GM12892 (cell line): ENCODE measurements around the gene CEP70. TPM values are rescaled to one million over a fixed set of nuclear protein-coding genes. Genes with fewer than 3 reads are reported as not detected.

Experiments
- DNase-seq: peaks from one replicate; pipeline ENCODE4 v3.0.0; 2011; ENCODE audit not compliant: insufficient read length
- FAIRE-seq: peaks from 2 replicates; lab custom pipeline; 2011; peaks lifted over from hg19 to GRCh38; lab: Jason Lieb, UNC
- POLR2A ChIP-seq: IDR thresholded peaks from 2 replicates; pipeline ENCODE4 v1.6.1; 2011; ENCODE audit warnings: low read depth, low read length, control low read depth
- POLR2AphosphoS5 ChIP-seq: IDR thresholded peaks from 2 replicates; pipeline ENCODE4 v1.6.1; 2011; ENCODE audit warnings: low read depth, low read length, control low read depth
- TAF1 ChIP-seq: IDR thresholded peaks from 2 replicates; pipeline ENCODE4 v1.6.1; 2011; ENCODE audit warnings: low read depth, mild to moderate bottlenecking, control low read depth, low read length, borderline replicate concordance
- polyA plus RNA-seq: library from polyadenylated mRNA; unstranded; fragments of >200 nt; gene quantifications from one replicate; pipeline ENCODE4 v1.2.1, GENCODE V29; 2012; ENCODE audit warnings: missing spikeins, inconsistent platforms; ENCODE audit not compliant: missing spikeins

The CEP70 gene
- 1.3 TPM for polyA plus RNA-seq

- FAIRE-seq = peak; percentile 91
- TF ChIP-seq TAF1 (no peak), POLR2A (no peak), POLR2AphosphoS5 (no peak)
Observed at GRCh38 chr3:138594150-138594934, at the start of gene CEP70. Gene CEP70 (minus strand): TSS chr3:138594260. CDS start chr3:138572927, 21,333 bp downstream.

GRCh38 chr3:138642927-138643253 lies 48.8 kb upstream of the CEP70 start:
- TF ChIP-seq POLR2A (no peak), POLR2AphosphoS5 (no peak), TAF1 (no peak)
- DNase-seq (no peak), FAIRE-seq (no peak)

More at GRCh38 chr3:138594150-138594934, at the start of gene CEP70:
- DNase-seq = peak; percentile 44

DNA sequence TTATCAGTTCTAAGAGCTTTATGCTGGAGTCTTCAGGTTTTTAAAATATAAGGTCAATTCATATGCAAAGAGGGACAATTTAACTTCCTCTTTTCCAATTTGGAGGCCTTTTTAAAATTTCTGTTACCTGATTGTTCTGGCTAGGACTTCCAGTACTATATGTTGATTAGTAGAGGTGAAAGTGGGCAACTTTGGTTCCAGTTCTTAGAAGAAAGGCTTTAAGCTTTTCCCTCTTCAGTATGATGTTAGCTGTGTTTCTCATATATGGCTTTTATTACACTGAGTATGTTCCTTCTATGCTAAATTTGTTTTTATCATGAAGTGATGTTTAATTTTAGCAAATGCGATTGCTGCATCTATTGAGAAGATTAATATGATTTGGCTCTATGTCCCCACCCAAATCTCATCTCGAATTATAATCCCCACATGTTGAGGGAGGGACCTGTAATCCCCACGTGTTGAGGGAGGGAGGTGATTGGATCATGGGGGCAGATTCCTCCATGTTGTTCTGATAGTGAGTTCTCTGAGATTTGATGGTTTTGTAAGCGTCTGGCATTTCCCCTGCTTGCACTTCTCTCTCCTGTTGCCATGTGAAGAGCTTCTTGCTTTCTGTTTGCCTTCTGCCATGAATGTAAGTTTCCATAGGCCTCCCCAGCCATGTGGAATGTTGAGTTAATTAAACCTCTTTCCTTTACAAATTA lies 48.3 kb upstream of the CEP70 start:
- DNase-seq (no peak), FAIRE-seq (no peak)
- TF ChIP-seq POLR2A (no peak), TAF1 (no peak), POLR2AphosphoS5 (no peak)

GRCh38 chr3:138640537-138640936 lies 46.5 kb upstream of the CEP70 start:
- DNase-seq (no peak), FAIRE-seq (no peak)
- no peak for TF ChIP-seq POLR2AphosphoS5
- TF ChIP-seq POLR2A = no peak
- TF ChIP-seq TAF1 = no peak

GRCh38 chr3:138638641-138639040 lies 44.6 kb upstream of the CEP70 start:
- DNase-seq = no peak
- no peak for FAIRE-seq
- TF ChIP-seq POLR2AphosphoS5 (no peak), TAF1 (no peak), POLR2A (no peak)

GRCh38 chr3:138629526-138629925 lies 35.5 kb upstream of the CEP70 start:
- FAIRE-seq = no peak
- TF ChIP-seq POLR2A (no peak), TAF1 (no peak), POLR2AphosphoS5 (no peak)

GRCh38 chr3:138625707-138626365 lies 31.8 kb upstream of the CEP70 start:
- FAIRE-seq = no peak
- no peak for TF ChIP-seq POLR2AphosphoS5
- TF ChIP-seq TAF1 = no peak
- TF ChIP-seq POLR2A = no peak

More at GRCh38 chr3:138629526-138629925, 35.5 kb upstream of the CEP70 start:
- no peak for DNase-seq

DNA sequence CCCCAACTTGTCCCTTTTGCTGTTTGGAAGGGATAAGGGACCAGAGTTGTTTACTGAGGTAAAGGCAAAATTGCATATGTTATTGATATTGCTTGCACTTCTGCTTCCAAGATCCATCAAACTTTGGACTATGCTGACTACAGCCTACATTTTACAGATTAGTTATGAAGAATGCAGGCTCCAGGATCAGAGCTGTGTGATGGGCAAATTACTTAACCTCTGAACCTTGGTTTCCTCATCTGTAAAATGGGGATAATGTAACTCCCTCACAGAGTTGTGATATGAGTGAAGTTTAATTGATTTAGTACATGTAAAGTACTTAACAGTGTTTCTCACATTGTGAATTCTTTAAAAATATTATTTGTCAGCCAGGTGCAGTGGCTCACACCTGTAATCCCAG lies 30.5 kb upstream of the CEP70 start:
- DNase-seq = no peak
- TF ChIP-seq TAF1 = no peak
- no peak for TF ChIP-seq POLR2AphosphoS5
- TF ChIP-seq POLR2A = no peak
- no peak for FAIRE-seq

More at GRCh38 chr3:138625707-138626365, 31.8 kb upstream of the CEP70 start:
- DNase-seq = no peak

- DNase-seq (no peak), FAIRE-seq (no peak)
- TF ChIP-seq TAF1 = no peak
- TF ChIP-seq POLR2AphosphoS5 = no peak
- TF ChIP-seq POLR2A = no peak
Observed at GRCh38 chr3:138620431-138620830, 26.4 kb upstream of the CEP70 start.

DNA sequence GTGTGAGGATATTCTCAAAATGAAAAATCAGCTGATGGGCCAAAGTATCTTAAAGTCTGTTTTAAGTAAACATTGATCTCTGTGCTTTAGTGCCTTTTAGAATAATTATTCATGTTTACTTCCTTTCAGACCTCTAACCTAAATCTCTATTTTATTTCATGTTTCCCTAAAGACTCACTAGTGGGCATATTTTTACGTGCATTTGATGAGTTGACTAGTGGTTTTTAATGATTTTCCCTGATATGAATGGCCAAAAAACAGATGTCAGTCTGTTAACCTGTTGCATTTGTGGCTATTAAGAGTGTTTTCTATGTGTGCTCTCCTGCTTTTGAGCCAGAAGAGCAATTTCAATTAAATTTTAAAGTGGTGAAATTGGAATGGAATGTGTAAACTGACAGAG lies 21.4 kb upstream of the CEP70 start:
- DNase-seq = no peak
- FAIRE-seq = no peak
- TF ChIP-seq POLR2A (no peak), TAF1 (no peak), POLR2AphosphoS5 (no peak)

GRCh38 chr3:138609898-138610266 lies 15.8 kb upstream of the CEP70 start:
- DNase-seq = no peak
- TF ChIP-seq POLR2AphosphoS5 (no peak), TAF1 (no peak), POLR2A (no peak)
- no peak for FAIRE-seq
